Limb (tissue), 2 donors: Measurements from ENCODE around the gene LYRM7.
"Not testable (repeated sequence)": the region's sequence is repeated elsewhere in the genome, so short reads cannot be mapped to it uniquely, and the experiment has no call there.

Source experiments
- DNase-seq, 2 donors: peaks; one replicate each; pipeline ENCODE4 v3.0.0-alpha.2; 2016; ENCODE audit errors: extremely low spot score in 2 of 2

The LYRM7 gene

GRCh38 chr5:131221008-131221703 lies 50.4 kb downstream of the LYRM7 start:
- DNase-seq: no peak

GRCh38 chr5:131221888-131222287 lies 51.1 kb downstream of the LYRM7 start:
- no peak for DNase-seq

GRCh38 chr5:131222731-131223130 lies 52.0 kb downstream of the LYRM7 start:
- no peak for DNase-seq

- no peak for DNase-seq
Observed at GRCh38 chr5:131223751-131224386, 53.1 kb downstream of the LYRM7 start.

- no peak for DNase-seq
Observed at GRCh38 chr5:131224387-131225201, 53.9 kb downstream of the LYRM7 start.

DNA sequence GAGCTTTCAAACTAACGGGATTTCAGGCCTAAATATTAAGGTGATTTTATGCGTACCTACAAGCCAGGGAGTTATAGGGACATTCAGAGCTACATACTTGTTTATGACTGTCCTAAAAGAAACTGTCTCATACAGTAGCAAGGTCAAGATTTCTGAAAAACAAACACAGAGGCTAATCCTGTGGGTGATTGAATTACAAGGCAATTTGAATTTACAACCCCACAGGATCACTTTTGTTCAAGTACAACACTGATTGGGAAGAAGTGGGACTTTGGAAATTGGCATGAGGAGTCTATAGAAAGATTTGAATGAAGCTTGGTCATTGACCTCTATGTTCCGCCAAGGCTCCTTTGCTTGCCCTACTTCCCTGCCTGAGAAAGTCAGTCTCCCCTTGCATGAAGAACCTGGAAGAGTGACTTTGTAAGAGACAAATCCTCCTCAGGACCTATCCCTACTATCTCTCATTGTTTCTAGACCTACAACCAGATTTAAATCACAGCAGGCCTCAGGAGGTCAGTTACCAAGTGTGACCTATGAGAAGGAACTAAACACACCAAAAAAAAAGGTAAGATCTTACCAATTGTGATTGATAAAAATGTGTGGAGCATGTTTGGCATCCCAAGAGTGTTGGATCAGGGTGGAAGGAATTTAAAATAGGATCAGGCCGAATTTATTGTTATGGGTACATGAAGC lies 54.7 kb downstream of the LYRM7 start:
- no peak for DNase-seq

GRCh38 chr5:131226899-131227298 lies 56.2 kb downstream of the LYRM7 start:
- no peak for DNase-seq

GRCh38 chr5:131228646-131229045 lies 57.9 kb downstream of the LYRM7 start:
- no peak for DNase-seq

DNA sequence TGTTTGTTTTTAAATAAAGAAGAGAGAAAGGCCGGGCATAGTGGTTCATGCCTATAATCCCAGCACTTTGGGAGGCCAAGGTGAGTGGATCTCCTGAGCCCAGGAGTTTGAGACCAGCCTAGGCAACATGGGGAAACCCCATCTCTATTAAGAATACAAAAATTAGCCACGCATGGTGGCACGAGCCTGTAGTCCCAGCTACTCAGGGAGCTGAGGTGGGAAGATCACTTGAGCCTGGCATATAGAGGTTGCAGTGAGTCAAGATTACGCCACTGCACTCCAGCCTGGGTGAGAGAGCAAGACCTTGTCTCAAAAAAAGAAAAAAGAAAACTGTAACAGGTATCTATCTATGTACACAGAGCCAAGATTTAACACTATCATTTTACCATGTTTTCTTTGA lies 58.9 kb downstream of the LYRM7 start:
- DNase-seq: no peak

DNA sequence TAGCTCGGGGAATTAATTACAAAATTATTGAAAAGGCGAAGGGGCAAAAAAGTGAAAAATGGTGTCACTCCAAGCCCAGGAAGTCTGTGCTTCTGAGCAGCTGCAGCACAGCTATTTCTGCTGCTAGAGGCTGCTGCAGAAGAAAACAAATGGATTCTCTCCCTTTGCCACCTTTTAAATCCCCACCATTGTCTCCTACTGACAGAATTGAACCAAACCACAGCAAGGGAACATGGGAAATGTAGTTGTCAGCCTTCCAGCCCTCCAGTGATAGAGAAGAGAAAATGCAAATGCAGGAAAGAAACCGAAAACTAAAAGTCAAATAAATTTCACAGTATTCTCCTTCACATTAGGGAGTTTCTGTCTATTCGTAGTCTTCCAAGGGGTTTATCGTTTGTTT lies 59.7 kb downstream of the LYRM7 start:
- no peak for DNase-seq

DNA sequence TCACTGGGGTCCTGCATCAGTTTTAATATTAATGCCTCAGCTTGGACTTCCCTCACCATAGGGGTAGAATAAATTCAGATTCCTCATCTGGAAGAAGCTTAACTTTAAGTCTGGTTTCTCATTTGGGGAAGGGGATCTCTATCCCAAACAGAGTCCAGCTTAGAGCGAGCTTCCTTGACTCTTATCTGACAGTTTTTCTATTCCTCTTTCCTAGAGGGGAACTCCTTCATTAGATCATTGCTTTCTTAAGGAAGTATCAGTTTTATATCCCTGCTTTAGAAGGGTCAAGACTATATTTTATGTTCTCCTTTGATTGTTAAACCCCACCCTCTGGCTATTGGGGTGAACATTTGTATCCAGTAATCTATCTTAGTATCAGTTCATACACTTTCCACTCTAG lies 68.9 kb downstream of the LYRM7 start:
- no peak for DNase-seq

DNA sequence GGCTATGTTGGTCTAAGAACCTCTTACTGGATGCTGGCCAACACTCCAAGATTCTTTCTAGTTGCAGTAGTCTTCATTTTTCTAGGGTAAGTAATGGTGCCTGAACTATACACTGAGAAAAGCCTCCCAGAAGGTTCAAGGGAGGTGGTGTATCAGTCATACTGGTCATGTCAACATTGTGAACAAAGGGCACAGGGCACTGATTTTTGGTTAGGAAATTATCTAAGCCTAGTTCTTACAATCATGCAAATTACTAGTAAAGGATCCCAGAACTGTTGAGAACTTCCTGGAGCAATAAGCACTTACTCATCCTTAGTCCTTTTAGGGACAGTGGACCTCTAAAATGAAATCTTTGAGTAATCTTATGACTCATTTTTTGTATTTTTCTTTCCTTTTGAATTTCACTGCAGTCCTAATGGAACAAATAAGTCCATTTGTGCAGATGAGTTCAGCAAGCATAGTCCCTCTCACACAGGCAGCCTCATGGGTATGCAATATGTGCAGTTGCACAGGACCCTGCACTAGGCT lies 72.0 kb downstream of the LYRM7 start:
- DNase-seq: no peak

DNA sequence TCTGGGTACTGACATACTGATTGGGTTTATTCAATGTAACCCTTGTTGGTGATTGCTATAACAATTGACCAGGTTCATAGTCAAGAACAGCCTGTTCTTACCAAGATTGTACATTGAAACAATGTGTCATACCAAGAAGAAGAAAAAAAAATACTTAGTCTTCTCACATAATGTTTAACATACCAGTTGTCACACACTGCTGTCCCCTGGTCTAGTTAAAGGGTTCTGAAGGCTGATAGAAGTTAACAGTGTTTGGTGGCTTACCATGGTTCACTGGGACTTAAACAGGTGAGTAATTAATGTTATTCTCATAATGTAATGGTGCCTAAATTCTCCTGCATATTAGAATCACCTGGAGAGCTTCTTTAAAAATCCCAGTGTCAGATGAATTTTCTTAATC lies 74.6 kb downstream of the LYRM7 start:
- DNase-seq: no peak

DNA sequence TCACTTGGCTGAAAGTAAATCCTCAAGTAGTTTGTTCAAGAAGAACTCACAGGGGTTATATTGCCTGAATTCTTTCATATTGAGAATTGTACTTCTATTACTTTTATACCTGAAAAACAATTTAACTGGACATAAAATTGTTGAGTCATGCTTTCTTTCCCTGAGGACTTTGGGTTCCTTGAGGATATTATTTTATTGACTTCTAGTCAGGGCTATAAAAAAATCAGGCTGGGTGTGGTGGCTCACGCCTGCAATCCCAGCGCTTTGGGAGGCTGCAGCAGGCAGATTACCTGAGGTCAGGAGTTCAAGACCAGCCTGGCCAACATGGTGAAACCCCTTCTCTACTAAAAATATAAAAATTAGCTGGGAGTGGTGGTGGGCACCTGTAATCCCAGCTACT lies 75.2 kb downstream of the LYRM7 start:
- no peak for DNase-seq

DNA sequence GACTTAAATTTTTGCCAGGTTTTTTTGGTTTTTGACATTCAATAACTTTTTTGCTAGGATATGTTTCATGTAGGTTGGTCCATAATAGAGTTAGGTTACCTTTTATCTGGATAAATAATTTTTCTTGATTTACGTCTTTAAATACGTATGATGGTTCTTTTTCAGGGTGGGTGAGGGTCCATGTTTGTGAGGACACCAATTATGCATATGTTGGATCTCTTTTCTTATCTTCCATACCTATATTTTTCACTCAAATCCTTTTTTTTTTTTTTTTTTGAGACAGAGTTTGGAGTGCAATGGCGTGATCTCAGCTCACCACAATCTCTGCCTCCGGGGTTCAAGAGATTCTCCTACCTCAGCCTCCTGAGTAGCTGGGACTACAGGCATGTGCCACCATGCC lies 75.8 kb downstream of the LYRM7 start:
- no peak for DNase-seq

- DNase-seq: no peak
Observed at GRCh38 chr5:131250751-131251475, 80.2 kb downstream of the LYRM7 start.

DNA sequence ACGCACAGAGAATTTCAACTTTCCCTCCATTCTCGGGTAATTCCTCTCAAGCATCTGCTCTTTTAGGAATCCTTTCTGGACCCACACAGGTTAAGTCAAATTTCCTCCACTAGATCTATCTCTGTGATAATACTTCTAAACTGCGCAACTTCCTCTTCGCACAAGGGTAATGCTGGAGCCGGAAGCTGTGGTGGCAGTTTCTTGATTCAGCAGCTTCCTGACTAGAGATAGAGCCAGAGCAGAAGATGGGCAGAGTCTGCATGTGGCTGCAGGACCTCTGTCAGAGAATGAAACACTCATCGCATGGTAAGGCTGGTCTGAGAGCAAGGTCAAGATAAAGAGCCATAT lies 82.1 kb downstream of the LYRM7 start:
- no peak for DNase-seq

GRCh38 chr5:131254025-131254424 lies 83.3 kb downstream of the LYRM7 start:
- DNase-seq: not testable (repeated sequence)

- DNase-seq: no peak
Observed at GRCh38 chr5:131254741-131255140, 84.0 kb downstream of the LYRM7 start.
